ENCODE data around the gene GNG2.

Gene GNG2

GRCh38 chr14:51996148-51996746 is 135.8 kb downstream of the GNG2 start:
- TF ChIP-seq CTCF (IDR thresholded peaks at IDR 0.05; ENCODE audit: control insufficient read depth, insufficient read depth, low read depth, low read length, missing control alignments): peak; percentile 67
- H3K4me3 ChIP-seq (ENCODE audit: control insufficient read depth, low read depth, low read length): no peak overlapping the region
- no peak for DNase-seq (ENCODE audit: low read depth)

GRCh38 chr14:51998348-51998747 is 137.9 kb downstream of the GNG2 start:
- no peak for TF ChIP-seq CTCF (IDR thresholded peaks at IDR 0.05; ENCODE audit: control insufficient read depth, insufficient read depth, low read depth, low read length, missing control alignments)
- H3K4me3 ChIP-seq (ENCODE audit: control insufficient read depth, low read depth, low read length): no peak overlapping the region
- DNase-seq (ENCODE audit: low read depth): no peak

- no peak for TF ChIP-seq CTCF (IDR thresholded peaks at IDR 0.05; ENCODE audit: control insufficient read depth, insufficient read depth, low read depth, low read length, missing control alignments)
- no peak for DNase-seq (ENCODE audit: low read depth)
- no peak overlapping the region for H3K4me3 ChIP-seq (ENCODE audit: control insufficient read depth, low read depth, low read length)
These were observed 138.7 kb downstream of the GNG2 start for GRCh38 chr14:51999084-51999483.

GRCh38 chr14:52000019-52000582 is 139.7 kb downstream of the GNG2 start:
- no peak for TF ChIP-seq CTCF (IDR thresholded peaks at IDR 0.05; ENCODE audit: control insufficient read depth, insufficient read depth, low read depth, low read length, missing control alignments)
- no peak overlapping the region for H3K4me3 ChIP-seq (ENCODE audit: control insufficient read depth, low read depth, low read length)
- DNase-seq (ENCODE audit: low read depth): no peak

- no peak for TF ChIP-seq CTCF (IDR thresholded peaks at IDR 0.05; ENCODE audit: control insufficient read depth, insufficient read depth, low read depth, low read length, missing control alignments)
- DNase-seq (ENCODE audit: low read depth): no peak
- no peak overlapping the region for H3K4me3 ChIP-seq (ENCODE audit: control insufficient read depth, low read depth, low read length)
These were observed 140.3 kb downstream of the GNG2 start for GRCh38 chr14:52000696-52001095.

- DNase-seq (ENCODE audit: low read depth): no peak
- H3K4me3 ChIP-seq (ENCODE audit: control insufficient read depth, low read depth, low read length): no peak overlapping the region
- TF ChIP-seq CTCF (IDR thresholded peaks at IDR 0.05; ENCODE audit: control insufficient read depth, insufficient read depth, low read depth, low read length, missing control alignments): no peak
These were observed 142.1 kb downstream of the GNG2 start for GRCh38 chr14:52002542-52002941.

Measured in AG09309 (cell line).